Stimulated activated CD4-positive, alpha-beta T cell treated with anti-CD3 and anti-CD28 coated beads, Interleukin-12 subunit alpha, Interleukin-12 subunit beta, amount 100 ng/mL, for 48 hours (primary cell): ENCODE data around the gene MBNL1.
"Not testable (repeated sequence)": the region's sequence is repeated elsewhere in the genome, so short reads cannot be mapped to it uniquely, and the experiment has no call there.

Experiments
- DNase-seq, 3 donors: peaks; one replicate each; pipeline ENCODE4 v3.0.0-alpha.2; 2020; ENCODE audit warnings: low read depth in 2 of 3, low spot score in 1 of 3

MBNL1 gene

DNA sequence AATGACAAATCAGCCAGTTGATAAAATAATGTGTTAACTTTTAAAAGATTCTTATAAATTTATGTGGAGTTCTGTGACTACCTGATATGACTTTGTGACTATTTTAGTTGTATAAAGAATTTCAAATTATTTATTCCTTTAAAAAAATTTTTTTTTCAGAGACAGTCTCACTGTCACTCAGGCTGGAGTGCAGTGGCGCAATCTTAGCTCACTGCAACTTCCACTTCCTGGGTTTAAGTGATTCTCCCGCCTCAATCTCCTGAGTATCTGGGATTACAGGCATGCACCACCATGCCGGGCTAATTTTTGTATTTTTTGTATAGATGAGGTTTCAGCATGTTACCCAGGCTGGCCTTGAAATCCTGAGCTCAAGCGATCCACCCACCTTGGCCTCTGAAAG, 48.5 kb downstream of the MBNL1 start:
- DNase-seq, result no peak

DNA sequence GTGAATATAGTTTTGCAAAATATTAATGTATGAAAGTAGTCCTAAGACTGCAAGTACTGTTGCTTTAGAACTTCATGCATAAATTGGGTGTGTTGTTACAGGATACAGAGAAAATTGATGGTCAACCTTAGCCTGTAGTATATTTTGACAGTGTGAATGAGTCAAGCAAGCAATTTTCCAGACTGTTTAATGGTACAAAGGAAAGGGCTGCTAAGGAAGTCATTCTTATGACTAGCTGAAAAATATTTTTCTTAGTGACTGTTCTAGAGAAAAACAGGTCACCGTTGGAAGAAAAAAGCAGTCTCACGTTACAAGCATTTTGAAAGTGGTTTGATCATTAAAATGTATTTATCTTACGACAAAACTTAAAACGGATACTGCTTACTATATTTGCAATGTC, 49.2 kb downstream of the MBNL1 start:
- DNase-seq, result no peak

DNA sequence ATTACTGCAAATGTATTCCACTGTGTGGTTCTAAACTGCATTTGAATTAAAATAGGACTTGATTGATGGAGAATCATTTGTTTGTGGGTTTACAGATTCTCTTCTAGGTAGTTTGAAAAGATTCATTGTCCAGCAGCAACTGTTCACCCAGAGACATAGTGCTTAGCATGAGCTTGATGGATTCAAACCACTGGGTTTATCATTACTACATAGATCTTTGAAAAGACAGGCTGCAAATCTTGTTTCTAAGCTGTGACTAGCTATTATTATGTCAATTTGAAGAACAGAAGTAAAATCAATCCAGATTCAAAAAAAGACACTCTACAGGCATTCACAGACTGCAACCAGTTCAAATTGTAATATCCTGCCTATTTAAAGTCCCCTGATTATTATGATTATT, 49.8 kb downstream of the MBNL1 start:
- no peak for DNase-seq

DNA sequence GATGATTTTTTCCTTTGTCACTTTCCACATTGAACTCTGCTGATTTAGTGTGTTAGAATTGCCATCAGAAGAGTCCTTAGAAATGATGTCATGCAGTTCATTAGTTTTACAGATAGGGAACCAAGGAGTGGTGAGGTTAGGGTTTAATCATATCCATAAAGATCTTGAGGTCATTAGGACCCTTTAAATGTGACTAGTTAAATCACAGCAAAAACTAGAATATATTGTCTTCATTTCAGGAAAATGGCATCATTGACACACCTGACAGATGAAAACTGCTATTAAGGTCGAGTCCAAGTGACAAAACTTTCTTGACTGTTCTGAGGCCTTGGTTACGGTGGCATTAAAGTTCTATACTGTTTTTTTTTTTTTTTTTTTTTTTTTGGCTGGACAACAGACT, 50.5 kb downstream of the MBNL1 start:
- DNase-seq, result no peak

DNA sequence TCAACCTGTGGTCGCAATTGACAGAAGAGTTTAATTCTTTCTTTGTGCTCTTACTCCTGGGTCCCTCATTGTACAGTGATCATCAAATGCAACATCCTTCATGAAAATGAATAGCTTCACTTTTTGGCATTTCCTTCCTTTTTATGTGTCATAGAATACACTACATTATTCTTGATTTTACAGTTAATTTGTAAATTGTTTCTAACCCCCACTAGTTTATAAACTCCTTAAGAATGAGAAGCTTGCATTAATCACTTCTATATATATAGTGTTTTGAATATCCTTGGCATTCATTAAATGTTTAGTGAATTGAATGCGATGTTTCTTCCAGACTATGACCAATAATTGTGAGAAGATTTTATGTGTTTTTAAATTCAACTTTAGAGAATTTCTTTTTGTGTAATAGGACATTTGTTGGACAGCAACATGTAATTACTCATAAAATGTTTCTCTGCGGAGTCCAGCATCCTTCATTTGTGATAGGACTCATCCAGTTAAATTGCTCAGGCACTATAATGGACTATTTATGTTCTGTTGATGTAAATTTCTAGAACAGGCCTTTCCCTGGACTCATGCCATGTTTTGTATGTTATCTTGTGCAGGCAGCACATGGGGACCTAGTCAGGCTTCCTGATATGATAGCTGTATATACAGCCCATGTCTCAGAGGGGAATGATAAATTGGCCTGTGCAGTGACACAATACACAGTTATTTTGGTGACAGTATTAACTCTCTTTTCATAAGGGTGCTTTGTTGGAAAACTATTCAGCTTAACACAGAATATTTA, 51.3 kb downstream of the MBNL1 start:
- DNase-seq, result no peak

DNA sequence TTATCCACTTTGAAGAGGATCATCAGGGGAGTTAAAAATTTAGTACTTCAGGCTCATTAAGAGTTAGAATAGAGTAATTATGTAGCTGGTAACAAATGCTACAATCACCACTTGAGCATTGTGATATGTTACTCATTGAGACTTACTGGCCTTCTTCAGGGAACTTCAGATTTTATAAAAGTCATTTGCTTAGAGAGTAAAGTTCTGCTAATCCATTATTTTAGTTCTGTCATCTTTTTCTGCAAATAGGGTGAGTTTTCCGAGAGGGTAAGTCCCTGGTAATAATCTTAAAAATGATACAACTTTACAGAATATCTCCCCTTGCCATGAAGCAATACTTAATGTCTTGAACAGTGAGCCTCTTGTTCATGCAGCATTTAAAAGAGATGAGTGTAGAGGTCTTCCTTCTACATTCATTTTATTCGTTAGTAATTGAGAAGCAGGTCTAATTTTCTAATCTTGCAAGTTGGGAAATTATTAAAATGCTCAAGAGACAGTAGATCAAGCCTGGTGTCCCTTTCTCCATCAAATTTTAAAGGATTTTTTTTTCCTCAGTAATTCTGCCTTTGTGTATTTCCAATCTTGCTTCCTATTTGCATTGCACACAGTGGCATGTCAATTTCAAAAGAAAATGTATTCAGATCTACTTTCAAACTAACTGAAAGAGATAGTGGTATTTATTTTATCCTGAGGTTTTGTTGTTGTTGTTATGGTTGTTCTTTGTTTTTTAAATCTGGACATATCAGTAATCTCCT, 52.6 kb downstream of the MBNL1 start:
- no peak for DNase-seq

DNA sequence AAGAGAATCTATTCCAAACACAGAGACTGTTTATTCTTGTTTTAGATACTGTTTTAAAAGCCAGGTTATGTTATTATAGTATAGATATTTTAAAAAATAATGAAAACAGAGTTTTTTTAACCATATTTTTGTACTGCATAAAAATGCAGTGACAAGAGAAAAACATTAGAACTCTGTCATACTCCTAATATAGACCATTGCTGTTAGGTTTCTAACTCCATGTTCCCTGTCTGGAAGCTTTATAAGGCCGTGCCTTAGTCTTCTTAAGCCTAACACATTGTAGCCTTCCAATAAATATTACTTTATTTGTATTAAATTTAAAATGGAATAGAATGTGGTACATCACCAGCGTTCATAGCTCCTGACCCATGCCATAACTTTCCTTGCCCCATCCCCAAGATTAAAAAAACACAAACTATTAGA, 53.2 kb downstream of the MBNL1 start:
- DNase-seq, result no peak

DNA sequence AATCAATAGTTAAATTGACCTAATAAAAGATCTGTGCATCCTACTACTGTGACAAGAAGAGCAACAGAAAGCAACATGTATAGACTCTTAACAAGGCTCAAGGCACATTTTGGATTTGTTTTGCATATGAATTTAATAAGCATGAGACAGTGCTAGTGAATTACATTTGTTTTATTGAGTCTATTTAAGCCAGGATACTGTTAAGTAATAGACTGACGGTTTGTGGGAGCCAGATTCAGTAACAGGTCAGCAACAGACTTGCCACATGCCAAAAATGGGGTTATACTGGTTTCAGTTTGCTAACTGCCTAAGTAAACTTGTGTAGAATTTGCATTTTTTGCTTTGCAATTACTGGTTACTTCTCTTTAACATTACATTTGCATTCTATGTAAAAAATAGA, 54.0 kb downstream of the MBNL1 start:
- no peak for DNase-seq

DNA sequence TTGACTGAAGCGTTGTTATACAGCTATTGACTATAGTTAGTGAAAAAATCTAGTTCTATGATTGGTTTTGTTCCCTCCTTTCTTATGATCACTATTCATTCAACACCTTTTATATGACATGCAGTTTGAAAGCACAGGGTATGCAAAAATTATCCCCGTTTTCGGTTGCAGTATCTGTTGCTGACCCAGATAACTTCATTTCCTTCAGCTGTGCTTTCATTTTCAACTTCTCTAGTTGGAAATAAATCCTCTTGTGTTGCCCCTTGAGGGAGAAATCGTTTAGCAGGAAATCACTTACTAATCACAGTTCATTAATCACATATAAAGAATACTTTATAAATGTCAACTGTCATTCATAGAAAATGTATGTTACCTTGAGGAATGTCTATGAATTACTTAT, 55.1 kb downstream of the MBNL1 start:
- DNase-seq, result no peak

DNA sequence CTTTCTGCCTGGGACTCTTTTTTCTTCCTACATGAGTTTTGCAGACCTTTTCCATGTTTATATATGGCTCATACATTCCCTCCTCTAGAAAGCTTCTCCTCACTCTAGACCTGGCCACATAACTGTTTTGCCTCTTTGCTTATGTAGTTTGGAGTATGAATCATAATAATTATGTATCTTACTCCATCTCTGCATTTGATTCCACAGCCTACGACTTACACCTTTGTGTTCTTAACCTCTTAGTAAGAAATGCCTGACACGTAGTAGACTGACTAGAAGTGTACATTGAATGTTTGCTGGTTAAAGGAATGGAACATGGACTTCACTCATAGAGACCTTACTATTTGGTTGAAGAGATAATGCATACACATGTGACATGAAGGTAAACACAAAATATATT, 56.4 kb downstream of the MBNL1 start:
- no peak for DNase-seq

DNA sequence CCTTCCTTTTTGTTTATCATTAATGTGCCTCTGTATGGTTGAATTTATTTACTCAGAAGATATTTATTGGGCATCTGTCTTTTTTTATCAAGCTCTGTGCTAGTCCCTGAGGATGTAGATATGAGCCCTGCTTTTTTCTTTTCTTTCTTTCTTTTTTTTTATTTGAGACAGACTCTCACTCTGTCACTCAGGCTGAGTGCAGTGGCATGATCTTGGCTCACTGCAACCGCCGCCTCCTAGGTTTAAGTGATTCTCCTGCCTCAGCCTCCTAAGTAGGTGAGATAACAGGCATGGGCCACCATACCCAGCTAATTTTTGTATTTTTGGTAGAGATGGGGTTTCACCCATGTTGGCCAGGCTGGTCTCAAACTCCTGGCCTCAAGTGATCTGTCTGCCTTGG, 58.5 kb downstream of the MBNL1 start:
- DNase-seq, result no peak

DNA sequence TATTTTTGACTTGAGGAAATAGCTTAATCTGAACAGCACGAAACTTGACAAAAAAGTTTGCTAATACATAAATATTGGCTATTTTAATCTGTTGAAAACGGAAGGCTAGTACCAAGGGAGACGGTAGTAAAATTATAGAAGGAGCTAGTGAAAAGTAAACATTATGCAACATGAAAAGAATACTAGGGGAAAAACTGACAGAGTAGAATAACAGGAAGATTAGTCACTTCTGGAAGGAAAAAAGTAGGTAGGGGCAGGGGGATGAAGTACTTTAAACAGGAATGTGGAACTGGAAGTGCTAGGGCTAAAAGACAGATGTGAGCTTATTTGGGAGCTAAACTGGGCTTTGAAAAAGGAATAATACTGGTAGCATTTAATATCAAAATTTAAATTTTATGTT, 60.1 kb downstream of the MBNL1 start:
- no peak for DNase-seq

DNA sequence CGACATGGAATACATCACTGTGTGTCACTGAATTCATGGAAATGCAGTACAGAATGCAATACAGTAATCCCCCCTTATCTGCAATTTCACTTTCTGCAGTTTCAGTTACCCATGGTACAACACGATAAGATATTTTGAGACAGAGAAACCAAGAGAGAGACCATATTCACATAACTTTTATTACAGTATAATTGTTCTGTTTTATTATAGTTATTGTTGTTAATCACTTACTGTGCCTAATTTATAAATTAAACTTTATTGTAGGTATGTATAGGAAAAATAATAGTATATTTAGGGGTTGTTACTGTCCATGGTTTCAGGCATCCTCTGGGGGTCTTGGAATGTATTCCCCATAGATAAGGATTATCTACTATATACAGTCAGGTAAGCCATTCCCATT, 61.8 kb downstream of the MBNL1 start:
- no peak for DNase-seq

DNA sequence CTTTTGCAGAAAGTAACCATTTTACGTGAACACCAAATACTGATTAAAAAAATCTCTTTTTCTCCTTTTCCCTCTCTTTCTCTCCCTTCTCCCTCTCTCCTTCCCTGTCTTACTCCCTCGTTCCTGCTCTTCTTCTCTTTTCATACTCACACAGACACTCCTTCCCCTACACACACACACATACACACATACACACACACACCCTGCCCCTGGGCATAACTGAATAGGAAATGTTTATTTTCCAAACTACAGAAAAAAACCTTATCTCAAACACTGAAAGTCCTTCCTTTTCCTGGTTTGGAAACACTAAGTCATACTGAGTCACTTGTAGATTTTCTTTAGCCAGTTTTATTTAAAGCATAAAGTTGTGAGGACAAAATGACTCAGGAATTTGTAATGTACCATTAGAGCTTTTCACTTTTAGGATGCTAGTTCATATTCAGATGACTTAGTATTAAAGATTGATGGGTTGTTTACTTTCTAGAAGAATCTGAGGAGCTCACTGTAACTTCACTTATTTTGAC, 62.4 kb downstream of the MBNL1 start:
- DNase-seq, result no peak

DNA sequence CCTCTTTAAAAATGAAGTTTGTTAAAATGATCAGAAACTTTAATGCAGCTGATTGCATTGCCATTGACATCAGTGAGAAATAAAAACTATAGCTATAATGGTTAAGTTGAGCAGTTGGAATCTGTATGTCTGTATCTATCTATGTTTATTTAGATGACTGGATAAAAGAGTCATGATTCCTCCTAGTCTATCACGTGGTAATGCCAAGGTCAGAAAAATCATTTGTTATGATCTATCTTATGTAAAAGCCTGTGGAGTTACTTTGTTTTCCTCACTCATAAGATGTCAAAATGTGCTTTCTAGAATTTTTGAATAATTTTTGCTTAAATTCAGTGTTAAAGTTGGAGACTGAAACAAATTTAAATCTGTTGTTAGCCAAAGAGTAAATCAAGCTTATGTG, 63.3 kb downstream of the MBNL1 start:
- DNase-seq, result no peak

DNA sequence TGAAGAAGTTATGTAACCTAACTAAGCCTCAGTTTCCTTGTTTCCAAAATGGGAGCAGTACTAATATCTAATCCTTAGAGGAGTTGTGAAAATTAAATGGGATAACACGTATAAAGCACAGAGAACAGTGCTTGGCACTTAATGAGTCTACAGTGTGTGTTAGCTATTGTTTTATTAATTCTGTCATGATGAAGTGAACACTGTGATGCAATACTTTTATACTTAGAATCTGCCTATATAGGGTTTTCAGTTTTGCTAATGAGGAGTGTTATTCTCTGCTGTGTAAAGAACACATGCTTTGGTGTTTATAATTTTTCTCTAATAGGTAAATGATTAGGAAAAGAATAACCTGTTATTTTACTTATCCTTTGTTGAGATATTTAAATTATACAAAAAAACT, 65.2 kb downstream of the MBNL1 start:
- no peak for DNase-seq

DNA sequence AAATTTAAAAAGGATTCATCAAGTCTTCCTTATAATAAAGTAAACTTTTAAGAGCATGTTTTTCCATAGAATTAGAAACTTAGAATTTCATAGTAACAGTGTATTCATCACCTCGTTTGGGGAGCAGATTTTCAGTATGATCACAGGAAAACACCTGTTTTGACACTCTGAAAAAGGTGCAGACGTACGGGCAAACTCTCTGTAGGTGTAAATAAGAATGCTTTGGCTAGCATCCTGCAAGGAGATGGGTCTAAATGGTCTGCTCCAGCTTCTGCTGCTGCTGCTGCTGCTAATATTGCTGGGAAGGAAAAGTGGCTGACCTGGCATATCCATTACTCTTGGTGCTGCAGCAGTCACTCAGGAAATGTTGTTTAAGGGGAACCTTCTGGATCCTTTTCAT, 66.0 kb downstream of the MBNL1 start:
- DNase-seq, result no peak

DNA sequence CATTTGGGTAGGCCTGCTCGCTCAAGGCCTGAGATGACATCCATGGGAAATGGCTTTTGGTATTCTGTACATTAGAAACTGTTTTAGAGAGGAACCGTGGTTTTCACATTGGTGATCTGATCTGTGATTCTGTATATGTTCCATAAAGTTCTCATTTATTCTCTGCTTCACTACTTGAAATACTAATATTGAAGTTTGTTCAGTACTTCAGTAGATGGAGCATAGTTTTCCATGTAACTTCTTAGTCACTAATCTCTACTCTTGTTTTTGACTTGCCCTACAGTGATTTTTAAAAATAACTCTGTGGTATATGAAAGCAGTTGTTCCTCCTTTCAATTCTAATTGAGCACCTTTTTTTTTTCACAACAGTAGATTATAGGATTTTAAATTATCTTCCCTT, 66.5 kb downstream of the MBNL1 start:
- no peak for DNase-seq

DNA sequence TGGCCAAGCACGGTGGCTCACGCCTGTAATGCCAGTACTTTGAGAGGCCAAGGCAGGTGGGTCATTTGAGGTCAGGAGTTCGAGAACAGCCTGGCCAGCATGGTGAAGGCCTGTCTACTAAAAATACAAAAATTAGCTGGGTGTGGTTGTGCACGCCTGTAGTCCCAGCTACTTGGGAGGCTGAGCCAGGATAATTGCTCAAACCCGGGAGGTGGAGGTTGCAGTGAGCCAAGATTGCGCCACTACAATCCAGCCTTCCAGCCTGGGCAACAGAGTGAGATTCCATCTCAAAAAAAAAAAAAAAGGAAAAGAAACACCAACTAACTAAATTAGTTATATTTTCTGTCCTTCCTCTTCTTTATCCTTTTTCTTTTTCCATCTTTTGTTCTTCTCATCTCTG, 68.6 kb downstream of the MBNL1 start:
- DNase-seq, result not testable (repeated sequence)

DNA sequence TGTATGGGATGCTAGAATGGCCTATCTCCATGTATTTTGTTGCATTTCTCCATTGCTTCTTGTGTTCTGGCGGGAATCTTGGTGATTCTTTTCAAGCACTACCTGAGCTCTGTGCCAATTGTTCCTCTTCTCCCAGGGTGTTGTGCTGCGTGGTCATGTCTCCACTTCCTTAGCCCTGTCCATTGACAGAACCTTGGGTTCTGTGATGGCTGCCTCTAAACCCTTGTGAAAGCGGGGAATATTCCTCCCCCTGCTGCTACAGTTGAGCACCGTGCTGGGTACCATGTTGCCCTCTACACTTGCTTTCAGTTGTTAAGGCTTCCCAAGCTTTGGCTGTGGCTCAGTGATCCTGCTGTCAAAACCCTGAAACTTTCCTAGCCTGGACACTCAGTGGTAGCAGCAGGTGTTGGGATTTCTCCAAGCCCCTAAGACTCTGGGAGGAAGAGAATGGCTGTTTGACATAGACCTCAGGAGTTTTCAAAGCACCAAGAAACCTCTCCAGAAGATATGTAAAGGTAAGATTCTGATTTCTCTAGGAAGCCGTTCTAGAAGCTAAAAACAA, 69.5 kb downstream of the MBNL1 start:
- DNase-seq, result no peak

DNA sequence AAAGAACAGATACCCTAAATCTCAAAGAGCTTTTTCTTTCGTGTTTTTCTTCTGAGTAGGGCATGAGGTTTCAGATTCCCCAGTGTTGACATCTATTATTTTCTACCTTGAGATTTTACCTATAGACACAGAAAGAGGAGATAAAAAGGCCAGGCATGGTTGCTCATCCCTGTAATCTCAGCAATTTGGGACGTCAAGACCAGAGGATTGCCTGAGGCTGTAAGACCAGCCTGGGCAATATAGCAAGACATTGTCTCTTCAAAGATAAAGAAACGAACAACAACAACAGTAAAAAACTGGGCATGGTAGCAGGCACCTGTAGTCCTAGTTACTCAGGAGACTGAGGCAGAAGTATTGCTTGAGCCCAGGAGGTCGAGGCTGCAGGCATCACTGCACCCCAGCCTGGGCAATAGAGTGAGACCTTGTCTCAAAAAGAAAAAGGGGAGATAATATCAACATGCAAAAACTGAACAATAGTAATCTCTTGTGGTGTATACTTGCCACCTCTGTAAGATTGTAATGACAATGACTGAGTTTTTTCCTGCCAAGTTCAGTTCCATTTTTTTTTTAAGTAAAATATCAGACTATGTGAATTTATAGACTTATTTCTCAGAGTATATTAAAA, 71.3 kb downstream of the MBNL1 start:
- DNase-seq, result no peak

DNA sequence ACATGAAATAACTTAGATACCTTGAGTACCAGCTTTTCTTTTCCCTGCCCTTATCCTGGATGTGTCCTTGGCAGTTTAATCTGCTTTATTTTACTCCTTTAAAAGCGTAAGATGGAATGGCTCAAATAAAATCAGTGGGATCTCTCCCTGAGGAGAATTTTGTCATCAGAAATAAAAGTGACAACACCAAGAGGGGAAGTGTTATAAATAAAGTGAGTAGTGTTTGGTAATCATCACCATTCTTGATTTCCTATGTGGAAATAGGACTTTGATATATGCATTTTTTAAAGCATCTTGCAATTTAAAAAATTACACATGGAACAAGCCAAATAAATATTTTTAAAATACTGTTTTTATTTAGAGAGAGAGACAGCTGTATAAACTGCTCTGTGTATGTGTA, 76.5 kb downstream of the MBNL1 start:
- no peak for DNase-seq
